Brain microvascular endothelial cell (primary cell): ENCODE measurements around the gene SPRN.

Experiments used
- DNase-seq: peaks from one replicate; pipeline ENCODE4 v3.0.0-alpha.2; 2020
- H3K27ac ChIP-seq: fragments of 250-450 bp; sonication (Bioruptor Pico); 2 replicates; pipeline ENCODE4 v1.5.1; 2020; ENCODE audit warnings: mild to moderate bottlenecking, moderate library complexity
- H3K27me3 ChIP-seq: fragments of 250-450 bp; sonication (Bioruptor Pico); replicated peaks from 2 replicates; pipeline ENCODE4 v1.5.1; 2020; ENCODE audit warnings: mild to moderate bottlenecking
- H3K36me3 ChIP-seq: fragments of 250-450 bp; sonication (Bioruptor Pico); replicated peaks from 2 replicates; pipeline ENCODE4 v1.5.1; 2020; ENCODE audit warnings: mild to moderate bottlenecking
- H3K4me3 ChIP-seq: 2 replicates; pipeline ENCODE4 v1.5.1; 2011; ENCODE audit warnings: low read depth, mild to moderate bottlenecking, control low read depth, low read length, moderate library complexity
- in situ Hi-C: cut with HindIII; loops from 2 replicates; pipeline ENCODE4 v1.10.0; 2017; ENCODE audit warnings: low sequenced_read_pairs, low pct_ligation_motif_present
- TF ChIP-seq, protein P1 (sequence below): IDR thresholded peaks from 2 replicates; pipeline ENCODE4 v1.5.1; 2011; ENCODE audit warnings: low read depth, mild to moderate bottlenecking, moderate library complexity, low read length, control low read depth, inconsistent platforms; ENCODE audit errors: missing control alignments

SPRN gene

GRCh38 chr10:133466683-133467275, 42.4 kb upstream of the SPRN start:
- no peak overlapping the region for H3K27ac ChIP-seq
- in situ Hi-C loops, result no loop called here
- no peaks in the 10 kb centered on the region for H3K36me3 ChIP-seq
- TF ChIP-seq, protein P1, sequence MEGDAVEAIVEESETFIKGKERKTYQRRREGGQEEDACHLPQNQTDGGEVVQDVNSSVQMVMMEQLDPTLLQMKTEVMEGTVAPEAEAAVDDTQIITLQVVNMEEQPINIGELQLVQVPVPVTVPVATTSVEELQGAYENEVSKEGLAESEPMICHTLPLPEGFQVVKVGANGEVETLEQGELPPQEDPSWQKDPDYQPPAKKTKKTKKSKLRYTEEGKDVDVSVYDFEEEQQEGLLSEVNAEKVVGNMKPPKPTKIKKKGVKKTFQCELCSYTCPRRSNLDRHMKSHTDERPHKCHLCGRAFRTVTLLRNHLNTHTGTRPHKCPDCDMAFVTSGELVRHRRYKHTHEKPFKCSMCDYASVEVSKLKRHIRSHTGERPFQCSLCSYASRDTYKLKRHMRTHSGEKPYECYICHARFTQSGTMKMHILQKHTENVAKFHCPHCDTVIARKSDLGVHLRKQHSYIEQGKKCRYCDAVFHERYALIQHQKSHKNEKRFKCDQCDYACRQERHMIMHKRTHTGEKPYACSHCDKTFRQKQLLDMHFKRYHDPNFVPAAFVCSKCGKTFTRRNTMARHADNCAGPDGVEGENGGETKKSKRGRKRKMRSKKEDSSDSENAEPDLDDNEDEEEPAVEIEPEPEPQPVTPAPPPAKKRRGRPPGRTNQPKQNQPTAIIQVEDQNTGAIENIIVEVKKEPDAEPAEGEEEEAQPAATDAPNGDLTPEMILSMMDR, result no peak
- no peak for DNase-seq
- no peak overlapping the region for H3K4me3 ChIP-seq
- no peaks in the 10 kb centered on the region for H3K27me3 ChIP-seq

DNA sequence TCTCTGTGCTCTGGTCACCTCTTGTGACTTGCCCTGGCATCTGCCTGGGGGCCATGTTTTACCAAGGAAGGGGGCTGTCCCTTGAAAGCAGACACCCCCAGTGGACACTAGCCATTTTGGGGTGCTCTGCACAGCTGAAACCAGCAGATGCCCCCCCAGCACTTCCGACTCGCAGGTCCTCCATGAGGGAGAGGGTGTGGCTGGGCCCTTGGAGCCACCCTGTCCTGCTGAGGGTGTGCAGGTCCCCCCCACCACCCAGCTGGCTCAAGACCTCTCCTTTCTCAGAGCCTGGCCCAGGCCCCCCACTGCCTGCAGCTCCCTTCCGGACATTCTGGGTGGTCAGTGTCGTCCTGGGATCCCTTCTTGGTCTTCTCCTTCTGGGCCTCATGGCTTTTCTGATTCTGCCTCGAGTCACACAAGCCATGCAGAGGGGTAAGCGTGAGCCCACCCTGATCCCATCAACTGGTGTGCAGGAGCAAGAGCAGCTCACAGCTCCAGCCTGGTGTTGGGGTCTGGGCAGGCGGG, 41.6 kb upstream of the SPRN start:
- in situ Hi-C loops, result no loop called here
- TF ChIP-seq, protein P1, result no peak
- H3K36me3 ChIP-seq, result no peaks in the 10 kb centered on the region
- no peak overlapping the region for H3K27ac ChIP-seq
- H3K27me3 ChIP-seq, result no peaks in the 10 kb centered on the region
- no peak overlapping the region for H3K4me3 ChIP-seq
- DNase-seq, result no peak

DNA sequence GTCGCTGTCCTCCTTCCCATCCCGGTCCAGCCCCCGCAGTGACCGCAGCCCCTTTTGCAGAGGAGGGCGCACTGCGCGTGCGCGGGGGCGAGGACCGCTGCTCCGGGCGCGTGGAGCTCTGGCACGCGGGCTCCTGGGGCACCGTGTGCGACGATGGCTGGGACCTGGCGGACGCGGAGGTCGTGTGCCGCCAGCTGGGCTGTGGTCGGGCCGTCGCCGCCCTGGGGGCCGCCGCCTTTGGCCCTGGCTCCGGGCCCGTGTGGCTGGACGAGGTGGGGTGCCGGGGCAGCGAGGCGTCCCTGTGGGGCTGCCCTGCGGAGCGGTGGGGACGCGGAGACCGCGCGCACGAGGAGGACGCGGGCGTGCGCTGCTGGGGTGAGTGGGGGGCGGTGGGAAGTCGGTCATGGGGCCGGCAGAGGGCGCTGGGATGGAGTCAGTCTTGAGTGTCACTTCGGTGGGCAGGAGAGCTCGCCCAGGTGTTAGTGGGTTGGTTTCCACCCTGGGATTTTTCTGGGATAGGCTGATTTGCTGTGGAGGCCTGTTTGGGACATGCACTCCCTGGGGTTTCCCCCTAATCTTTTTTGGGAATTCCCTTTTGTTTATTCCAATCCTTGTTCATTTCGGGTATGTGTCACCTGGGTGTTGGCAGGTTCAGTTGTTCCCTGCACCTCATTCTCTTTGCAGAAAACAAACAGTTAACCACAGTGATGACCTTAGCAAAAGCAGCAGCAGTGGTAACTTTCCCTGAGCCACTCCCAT, 40.9 kb upstream of the SPRN start:
- no peak overlapping the region for H3K4me3 ChIP-seq
- DNase-seq, result no peak

DNA sequence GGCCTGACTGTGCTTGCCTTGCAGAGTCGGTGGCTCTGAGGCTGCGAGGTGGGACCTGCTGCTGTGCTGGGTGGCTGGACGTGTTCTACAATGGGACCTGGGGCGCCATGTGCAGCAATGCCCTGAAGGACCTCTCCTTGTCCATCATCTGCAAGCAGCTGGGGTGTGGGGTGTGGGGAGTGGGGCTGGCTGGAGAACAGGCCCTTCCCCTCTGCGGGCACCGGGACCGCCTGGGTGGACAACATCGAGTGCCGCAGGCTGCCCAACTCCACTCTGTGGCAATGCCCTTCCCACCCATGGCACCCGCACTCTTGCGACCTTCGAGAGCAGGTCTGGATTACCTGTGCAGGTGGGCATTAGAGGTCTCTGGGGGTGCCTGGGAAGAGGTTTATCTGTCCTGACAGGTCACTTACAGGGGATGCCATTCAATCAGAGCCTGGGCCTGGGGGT, 40.2 kb upstream of the SPRN start:
- no peak overlapping the region for H3K4me3 ChIP-seq
- in situ Hi-C loops, result no loop called here
- DNase-seq, result no peak
- no peak overlapping the region for H3K27ac ChIP-seq
- TF ChIP-seq, protein P1, result no peak
- no peaks in the 10 kb centered on the region for H3K27me3 ChIP-seq
- H3K36me3 ChIP-seq, result no peaks in the 10 kb centered on the region

More for the DNA sequence above, 40.9 kb upstream of the SPRN start:
- no peaks in the 10 kb centered on the region for H3K36me3 ChIP-seq
- TF ChIP-seq, protein P1, result no peak
- no peak overlapping the region for H3K27ac ChIP-seq
- H3K27me3 ChIP-seq, result no peaks in the 10 kb centered on the region
- in situ Hi-C loops, result no loop called here

DNA sequence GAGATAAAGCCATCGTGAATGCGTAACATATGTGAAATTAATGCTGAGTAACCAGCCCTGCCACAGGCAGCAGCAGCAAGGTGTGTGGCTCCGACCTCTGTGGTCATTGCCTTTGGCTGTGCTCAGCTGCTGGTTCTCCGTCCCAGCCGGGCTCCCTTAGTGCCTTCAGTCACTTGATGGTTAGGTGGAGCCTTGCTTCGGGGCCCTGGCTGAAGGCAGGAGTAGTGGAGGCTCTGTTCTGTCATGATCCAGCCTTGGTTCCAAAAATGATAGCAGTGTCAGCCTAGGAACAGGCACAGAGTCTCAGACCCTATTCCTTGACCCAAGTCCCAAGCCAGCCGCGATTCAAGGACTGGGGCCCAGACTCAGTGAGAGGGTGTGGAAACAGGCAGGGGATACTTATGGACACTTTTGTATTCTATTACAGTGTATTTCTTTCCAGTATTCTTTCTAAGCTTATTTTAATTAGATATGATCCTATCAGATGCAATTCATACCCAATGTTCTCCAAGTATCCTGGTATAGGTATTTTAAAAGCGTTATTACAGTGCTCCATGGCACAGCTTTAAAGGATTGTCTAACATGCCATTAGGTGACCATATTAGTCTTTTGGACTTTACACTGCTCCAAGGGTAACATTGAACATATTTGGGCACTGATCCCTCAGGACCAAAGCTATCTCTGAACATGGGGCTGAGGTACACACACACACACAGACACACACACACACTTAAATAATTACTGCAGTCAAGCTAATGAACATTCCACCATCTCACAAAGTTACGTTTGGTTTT, 38.3 kb upstream of the SPRN start:
- no peak overlapping the region for H3K27ac ChIP-seq
- no peak overlapping the region for H3K4me3 ChIP-seq
- in situ Hi-C loops, result no loop called here
- TF ChIP-seq, protein P1, result no peak
- no peak for DNase-seq
- H3K27me3 ChIP-seq, result no peaks in the 10 kb centered on the region
- no peaks in the 10 kb centered on the region for H3K36me3 ChIP-seq
